HG03460 (cell line): Measurements from ENCODE around the gene RAB33B.
"Not testable (repeated sequence)": the region's sequence is repeated elsewhere in the genome, so short reads cannot be mapped to it uniquely, and the experiment has no call there.

Experiments used
- ATAC-seq: cut with Tn5 transposase; IDR thresholded peaks from one replicate; pipeline ENCODE4 v1.9.1; 2021; ENCODE audit not compliant: unreplicated experiment

RAB33B gene

DNA sequence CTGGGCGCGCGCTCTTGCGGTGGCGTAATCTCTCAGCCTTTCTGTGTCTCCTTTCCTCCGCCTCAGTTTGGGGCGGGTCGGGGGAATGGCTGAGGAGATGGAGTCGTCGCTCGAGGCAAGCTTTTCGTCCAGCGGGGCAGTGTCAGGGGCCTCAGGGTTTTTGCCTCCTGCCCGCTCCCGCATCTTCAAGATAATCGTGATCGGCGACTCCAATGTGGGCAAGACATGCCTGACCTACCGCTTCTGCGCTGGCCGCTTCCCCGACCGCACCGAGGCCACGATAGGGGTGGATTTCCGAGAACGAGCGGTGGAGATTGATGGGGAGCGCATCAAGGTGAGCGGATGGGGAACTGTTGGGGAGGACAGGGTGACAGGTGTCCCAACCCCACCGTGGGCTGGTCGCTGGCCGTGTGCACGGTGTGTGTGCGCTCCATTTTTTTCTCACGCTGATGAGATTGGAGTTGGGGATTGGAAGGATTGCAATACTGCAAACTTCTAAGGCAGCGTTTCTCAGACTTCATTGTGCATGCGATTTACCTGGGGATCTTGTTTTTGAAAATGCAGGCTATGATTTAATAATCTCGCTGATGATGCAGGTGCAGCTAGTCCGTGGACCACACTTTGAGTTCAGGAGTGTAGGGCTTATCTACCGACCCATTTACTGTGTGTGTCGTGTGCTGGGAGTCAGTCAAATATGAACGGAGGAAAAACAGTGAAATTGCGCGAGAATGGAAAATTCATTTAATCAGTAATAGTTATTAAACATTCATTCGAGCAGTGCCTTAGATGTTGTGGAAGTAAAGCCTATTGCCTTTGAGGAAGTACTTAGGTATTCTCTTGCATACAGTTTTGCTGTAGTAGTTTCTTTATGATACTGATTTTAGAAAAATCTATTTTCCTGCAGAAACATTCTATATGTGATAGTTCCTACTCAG lies at the start of gene RAB33B:
TSS of gene RAB33B (plus strand) at position 11 of the 935 bp plus-strand sequence. CDS start at position 86, 75 bp downstream.
- peak; percentile 6 for ATAC-seq

DNA sequence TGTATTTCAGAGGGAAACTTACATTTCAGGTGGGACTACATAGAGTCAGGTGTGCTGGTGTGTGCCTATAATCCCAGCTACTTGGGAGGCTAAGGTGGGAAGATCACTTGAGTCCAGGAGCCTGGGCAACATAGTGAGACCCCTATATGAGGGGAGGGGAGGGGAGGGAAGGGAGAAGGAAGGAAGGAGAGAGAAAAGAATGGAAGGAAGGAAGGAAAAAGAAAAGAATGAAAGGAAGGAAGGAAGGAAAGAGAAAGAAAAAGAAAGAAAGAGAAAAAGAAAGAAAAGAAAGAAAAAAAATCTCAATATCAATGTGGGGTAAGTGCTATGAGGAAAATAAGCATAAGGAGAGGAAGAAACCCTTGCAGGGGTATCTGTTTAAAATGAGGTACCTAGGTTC lies 43.6 kb upstream of the RAB33B start:
- no peak for ATAC-seq

DNA sequence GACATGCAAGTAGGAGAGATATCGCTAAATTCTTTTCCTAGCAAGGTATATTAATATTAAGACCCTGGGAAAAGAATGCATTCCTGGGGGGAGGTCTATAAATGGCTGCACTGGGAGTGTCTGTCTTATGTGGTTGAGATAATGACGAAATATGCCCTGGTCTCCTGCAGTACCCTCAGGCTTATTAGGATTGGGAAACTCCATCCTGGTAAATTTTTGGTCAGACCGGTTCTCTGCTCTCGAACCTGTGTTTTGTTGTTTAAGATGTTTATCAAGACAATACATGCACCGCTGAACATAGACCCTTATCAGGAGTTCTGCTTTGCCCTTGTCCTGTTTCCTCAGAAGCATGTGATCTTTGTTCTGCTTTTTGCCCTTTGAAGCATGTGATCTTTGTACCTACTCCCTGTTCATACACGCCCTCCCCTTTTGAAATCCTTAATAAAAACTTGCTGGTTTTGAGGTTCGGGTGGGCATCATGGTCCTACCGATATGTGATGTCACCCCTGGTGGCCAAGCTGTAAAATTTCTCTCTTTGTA lies 39.2 kb upstream of the RAB33B start:
- ATAC-seq = not testable (repeated sequence)

DNA sequence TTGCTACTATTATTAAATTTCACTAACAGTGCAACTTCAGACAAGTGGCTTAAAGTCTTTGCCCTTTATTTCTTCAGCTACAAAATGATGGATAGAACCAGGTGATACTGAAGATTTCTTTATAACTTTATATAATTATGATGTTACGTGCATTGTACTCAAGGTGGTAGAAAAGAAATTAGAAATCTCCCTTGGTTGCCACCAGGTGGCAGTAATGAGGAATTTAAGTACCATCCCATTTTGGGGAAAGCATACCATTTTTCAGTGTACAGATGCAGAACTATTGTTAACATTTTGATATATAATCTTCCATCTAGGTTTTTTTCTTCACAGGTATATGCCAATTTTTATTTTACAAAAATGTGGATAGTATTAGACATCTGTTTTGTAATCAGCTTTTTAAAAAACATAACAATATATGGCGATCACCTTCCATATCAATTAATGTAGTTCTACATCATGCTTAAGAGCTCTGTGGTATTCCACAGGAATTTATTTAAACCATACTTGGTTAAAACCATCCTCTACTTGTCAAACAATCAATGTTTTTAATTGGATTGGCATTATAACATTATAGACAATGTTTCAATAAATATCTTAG lies 37.7 kb upstream of the RAB33B start:
- ATAC-seq = no peak

DNA sequence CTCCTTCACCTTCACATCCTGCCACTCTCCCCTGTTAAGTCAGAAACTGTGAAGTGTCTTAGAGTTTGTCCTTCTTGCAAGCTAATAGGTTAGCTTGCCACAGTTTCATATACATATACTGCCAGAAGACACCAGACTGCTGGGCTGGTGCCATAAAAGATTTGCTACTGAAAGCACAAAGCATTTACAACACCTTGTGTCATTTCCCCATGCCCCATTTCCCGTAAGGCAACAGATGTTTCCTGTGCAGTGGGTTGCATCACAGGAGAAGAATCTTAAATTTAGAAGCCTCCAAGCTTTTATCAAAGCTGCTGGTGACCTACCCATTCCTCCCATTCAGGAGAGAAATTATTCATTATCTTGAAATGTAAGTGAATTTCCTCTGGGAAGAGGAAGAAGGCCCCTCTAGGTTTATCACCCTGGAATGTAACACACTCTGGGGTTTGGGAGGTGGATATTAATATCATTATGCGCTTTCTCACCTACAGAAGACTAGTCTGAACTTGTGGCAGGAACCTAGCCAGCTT lies 34.5 kb upstream of the RAB33B start:
- peak; percentile 93 for ATAC-seq

DNA sequence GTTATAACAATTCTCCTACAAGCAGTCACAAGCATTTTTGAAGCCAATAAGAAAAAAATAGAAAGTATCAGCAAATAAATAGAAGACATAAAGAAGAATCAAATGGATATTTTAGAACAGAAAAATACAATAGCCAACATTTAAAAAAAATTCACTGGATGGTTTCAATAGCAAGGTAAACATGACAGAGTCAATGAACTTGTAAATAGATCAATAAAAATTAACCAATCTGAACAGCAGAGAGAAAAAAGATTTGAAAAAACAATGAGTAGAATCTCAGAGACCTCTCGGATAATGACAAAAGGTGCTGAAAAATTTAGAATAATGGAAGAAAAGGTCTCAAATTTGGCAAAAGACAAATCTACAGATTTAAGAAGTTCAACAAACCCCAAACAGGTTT lies 33.3 kb upstream of the RAB33B start:
- no peak for ATAC-seq

DNA sequence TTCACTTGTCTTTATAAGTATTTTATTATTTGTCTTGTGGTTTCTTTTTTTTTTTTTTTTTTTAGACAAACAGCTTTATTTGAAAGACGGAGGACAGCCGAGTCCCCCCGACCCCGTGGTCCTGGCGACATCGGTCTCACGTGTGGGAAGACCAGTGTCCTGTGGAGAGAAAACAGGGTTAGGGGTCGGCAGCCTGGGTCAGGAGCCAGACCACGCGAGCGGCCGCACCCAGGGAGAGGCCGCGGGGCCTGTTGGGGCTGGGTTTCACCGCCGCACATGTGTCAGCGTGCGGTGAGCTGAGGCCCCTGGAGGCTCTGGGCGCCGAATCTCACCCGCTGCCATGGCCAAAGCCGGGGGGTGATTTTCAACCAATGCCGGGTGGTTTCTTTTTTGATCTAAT lies 17.8 kb upstream of the RAB33B start:
- no peak for ATAC-seq

DNA sequence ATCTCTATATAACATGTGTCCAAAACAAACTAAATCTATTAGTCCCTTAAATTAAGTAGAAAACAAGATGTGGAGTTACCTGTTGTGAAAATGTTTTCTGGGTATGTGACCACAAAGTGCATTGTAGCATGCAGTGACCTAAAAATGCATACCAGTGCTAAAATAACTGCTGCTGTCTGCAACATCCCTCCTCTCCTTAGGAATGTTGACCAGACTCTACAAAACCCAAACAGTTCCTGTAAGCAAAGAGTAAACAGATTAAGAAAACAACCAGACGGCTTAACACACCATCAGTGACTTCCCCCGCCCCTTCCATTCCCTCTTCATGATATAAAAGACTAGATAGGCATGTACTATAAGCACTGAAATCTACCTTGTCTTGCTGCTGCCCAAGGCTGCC lies 15.8 kb upstream of the RAB33B start:
- ATAC-seq = no peak

DNA sequence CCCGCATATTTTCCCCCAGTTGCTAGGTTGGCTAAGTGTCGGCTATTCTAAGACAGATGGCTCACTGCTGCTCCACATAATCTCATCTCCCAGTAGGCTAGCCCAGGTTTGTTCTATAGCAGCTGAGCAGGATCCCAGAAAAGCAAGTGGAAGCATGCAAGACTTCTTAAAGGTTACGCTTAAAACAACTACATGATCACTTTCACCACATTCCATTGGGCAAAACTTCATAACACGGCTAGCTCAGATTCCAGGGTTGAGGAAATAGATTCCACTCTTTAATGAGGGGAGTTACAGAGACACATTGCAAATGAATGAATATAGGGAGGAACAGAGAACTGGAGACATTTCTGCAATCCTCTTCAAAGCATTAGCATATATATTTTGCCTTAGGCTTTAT lies 12.9 kb upstream of the RAB33B start:
- ATAC-seq = no peak

DNA sequence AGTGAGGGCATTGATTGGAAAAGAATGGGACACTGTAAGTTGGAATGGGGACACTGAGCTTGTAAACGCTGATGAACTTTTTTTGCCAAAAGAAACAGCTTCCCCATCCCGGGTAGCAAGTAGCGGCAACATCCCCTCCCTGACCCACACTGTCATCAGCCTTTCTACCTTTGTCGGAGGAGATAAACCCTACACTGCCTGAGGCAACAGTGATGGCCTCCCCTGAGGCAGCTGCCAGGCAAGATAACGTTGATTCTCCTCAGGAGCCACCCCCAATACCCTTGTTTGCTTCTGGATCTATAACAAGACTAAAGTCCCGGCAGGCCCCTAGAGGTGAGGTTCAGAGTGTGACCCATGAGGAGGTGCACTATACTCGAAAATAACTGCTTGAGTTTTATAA lies 10.3 kb upstream of the RAB33B start:
- ATAC-seq = no peak

DNA sequence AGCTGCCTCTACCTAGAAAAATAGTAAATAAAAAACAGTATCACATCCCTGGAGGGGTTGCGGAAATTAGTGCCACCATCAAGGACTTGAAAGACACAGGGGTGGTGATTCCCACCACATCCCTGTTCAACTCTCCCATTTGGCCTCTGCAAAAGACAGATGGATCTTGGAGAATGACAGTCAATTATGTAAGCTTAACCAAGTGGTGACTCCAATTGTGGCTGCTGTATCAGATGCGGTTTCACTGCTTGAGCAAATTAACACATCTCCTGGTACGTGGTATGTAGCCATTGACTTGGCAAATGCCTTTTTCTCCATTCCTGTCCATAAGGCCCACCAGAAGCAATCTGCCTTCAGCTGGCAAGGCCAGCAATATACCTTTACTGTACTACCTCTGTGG lies 9.0 kb upstream of the RAB33B start:
- not testable (repeated sequence) for ATAC-seq

DNA sequence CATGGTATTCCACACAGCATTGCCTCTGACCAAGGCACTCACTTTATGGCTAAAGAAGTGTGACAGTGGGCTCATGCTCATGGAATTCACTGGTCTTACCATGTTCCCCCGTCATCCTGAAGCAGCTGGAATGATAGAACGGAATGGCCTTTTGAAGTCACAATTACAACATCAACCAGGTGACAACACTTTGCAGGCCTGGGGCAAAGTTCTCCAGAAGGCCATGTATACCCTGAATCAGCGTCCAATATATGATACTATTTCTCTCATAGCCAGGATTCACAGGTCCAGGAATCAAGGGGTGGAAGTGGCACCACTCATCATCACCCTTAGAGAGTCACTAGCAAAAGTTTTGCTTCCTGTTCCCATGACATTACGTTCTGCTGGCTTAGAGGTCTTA lies 6.8 kb upstream of the RAB33B start:
- ATAC-seq = not testable (repeated sequence)

DNA sequence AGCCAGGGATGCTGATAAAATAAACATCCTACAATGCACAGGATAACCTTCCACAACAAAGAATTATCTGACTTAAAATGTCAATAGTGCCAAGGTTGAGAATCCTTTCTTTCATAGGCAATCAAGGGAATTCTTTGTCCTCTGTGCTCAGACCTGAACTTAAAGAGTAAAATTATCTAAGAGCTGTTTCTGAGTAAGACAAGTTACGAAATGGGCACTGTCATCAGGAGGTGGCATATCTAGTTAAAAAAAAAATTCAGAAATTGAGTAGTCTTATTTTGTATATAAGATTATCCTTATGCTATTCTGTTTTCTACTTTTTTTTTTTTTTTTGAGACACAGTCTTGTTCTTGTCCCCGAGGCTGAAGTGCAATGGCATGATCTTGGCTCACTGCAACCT lies 3.3 kb upstream of the RAB33B start:
- no peak for ATAC-seq

DNA sequence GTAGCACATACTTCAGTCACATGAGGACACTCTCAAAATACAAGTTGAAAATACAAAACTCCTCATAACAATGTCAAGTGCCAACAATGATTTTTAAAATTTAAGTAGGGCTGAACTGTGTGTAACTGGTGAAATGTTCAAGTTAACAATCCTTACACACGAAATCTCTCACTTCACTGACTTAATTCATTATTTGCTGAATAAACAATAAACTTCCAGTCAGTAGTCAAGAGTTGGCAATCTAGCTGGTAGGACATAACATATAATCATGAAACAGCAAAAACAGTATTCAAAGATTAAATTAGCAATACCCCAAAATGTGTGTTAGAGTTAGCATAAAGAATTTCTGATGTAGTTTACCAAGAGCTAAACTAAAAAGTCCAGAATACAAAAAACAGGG lies 1.9 kb upstream of the RAB33B start:
- no peak for ATAC-seq

DNA sequence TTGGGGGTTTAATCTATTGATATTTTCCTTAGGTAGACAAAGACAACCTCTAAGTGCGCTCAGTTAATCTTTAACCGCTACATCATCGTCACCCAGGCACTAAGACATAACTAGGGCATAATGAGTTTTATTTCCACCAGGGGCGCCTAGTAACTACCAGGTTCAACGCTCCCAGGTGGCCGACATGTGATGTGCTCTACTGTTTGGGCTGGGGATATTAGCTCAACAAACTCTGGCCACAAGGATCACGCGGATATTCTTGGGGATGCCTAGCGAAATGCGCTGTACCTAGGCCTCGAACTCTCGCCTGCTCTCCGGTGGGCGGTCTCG lies 915 bp upstream of the RAB33B start:
- peak; percentile 50 for ATAC-seq

DNA sequence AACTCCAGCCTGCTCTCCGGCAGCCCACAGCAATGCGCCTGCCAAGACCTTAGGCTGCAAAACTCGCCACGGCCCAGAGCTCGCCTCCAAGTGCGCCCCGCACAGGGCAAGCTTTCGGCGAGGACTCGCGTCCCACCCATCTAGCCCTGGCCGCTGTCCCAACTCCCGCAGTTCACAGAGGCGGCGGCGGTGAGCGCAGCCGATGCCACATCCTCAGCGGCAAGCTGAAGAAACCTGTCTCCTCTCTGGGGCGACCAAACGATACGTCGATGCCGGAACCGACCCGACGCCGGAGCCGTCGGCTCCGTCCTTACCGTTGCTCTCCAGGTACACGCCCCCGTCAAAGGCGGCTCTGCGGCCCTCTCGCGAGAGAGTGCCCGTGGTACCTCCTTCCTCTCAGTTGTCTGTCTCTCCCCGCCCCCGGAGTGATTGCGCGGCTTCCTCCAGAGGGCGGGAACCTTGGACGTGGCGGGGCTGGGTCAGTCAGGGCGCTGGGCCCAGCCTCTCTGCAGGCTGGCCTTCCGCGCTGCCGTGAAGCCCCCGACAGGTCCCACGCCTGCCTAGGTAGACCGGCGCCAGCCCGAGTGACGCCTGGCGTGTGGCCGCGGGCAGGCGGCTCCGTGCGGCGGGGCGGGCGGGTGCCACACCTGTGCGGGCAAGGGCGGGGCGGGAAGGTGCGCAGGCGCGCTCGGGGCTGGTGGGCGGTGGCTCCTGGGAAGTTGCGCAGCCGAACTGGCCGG lies 380 bp upstream of the RAB33B start:
- peak; percentile 89 for ATAC-seq

DNA sequence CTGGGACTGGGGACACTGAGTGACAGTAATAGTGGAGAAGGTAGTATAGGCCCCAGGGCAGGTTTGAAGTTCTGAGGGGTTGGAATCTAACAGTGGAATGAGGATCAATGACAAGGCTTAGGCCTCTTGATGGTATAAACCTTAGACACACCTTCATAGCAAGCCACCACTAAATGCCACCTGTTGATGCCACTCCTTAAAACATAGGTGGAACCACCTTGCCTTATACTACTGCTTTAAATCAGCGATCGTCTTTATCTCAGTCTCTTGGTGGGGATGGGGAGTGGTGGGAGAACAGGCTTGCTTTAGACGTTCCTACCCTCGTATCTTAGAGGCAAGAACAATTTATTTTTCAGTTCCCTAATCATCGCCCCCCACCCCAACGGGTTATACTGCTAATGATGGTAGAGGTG lies 1.2 kb downstream of the RAB33B start:
- no peak for ATAC-seq

DNA sequence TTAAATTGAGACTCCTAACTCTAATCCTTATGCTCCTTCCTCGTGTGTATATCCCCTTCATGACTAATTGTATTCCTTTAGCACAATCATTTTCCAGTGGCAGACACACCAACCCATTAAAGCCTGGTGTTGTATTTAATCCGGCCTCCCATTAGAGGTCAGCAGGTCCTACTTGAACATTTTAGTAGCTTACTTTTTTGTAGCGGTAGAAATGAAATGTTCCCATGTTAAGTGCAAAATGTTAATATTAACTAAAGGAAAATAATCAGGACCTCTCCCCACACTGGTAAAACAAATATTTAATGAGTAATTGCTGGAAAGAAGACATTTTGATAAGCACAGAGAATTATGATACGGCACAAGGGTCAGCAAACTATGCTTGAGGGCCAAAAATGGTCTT lies 3.4 kb downstream of the RAB33B start:
- ATAC-seq = no peak

DNA sequence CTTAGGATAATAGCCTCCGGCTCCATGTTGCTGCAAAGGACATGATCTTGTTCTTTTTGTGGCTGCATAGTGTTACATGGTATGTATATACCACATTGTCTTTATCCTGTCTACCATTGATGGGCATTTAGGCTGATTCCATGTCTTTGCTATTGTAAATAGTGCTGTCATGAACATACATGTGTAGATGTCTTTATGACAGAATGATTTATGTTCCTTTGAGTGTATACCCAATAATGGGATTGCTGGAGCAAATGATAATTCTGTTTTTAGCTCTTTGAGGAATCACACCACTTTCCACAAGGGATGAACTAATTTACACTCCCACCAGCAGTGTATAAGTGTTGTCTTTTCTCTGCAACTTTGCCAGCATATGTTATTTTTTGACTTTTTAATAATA lies 4.6 kb downstream of the RAB33B start:
- no peak for ATAC-seq

DNA sequence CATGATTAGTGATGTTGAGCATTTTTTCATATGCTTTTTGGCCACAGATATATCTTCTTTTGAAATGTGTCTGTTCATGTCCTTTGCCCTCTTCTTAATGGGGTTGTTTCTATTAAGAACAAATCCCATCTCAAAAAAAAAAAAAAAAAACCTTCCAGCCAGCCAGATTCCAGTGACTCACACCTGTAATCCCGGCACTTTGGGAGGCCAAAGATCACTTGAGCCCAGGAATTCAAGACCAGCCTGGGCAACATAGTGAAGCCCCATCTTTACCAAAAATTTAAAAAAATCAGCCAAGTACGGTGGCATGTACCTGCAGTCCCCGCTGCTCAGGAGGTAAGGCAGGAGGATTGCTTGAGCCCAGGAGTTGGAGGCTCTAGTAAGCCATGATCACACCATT lies 5.1 kb downstream of the RAB33B start:
- no peak for ATAC-seq

DNA sequence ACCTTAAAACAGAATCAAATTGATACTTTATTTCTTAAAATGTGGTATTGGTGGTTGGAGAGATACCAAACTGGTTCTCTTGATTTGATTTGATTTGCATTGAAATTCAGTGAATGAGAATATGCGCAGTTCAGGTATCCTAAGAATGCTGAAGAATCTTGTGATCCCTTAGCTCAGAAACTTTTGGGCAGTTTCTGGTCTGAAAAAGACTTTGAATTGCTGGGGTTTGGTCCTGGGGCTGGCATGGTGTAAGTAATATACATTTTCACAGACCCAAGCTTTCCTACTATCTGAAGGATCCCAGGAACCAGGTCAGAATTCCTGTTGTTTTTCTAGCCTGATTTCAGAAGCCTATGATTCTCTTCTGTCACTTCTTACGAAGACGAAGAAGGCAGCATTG lies 6.6 kb downstream of the RAB33B start:
- ATAC-seq = no peak
